Adipose tissue (tissue), 3 donors: ENCODE data around the gene TEX51. TPM values are rescaled to one million over a fixed set of nuclear protein-coding genes. Genes with fewer than 3 reads are reported as not detected.

Experiments used
- H3K27ac ChIP-seq: one replicate; pipeline ENCODE4 v1.5.1; 2013; ENCODE audit warnings: low read depth, low read length
- WGBS, 3 donors: extraction: QIAGEN DNeasy Blood & Tissue Kit; methylation state at CpG; one replicate each; pipeline ENCODE4 v1.1.7; 2013; 5-methylcytosine and 5-hydroxymethylcytosine counted together
- polyA plus RNA-seq, 3 donors: library from polyadenylated mRNA; stranded (reverse); fragments of 200-250 nt; gene quantifications; one replicate each; pipeline ENCODE4 v1.2.3, GENCODE V29; 2013
- donor health status: healthy with polysubstance abuse.
- donor health status: Bipolar disorder and iron deficiency.
- donor health status: healthy.

Gene TEX51
- polyA plus RNA-seq, 3 donors: not detected

DNA sequence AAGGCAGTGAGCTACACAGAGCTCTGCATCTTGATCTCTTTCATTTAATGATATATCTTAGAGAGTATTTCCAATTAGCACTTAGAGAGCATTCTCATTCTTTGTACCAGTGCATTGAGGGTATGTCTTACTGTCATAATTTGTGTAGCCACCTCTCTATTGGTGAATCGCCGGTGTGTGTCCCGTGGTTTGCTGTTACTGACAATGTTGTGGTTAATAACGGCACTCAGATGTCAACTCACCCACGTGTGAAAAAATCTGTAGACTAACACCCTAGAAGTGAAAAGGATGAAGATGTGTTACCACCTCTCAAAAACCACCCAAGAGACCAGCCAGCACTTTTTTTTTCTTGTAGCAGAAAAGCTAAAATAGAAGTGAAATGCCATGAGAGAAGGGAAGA, 37.1 kb downstream of the TEX51 start:
- 67 to 75% (median 69%) methylated on average over 5 of the region's 5 CpGs for WGBS, 3 donors
- no peak overlapping the region for H3K27ac ChIP-seq

DNA sequence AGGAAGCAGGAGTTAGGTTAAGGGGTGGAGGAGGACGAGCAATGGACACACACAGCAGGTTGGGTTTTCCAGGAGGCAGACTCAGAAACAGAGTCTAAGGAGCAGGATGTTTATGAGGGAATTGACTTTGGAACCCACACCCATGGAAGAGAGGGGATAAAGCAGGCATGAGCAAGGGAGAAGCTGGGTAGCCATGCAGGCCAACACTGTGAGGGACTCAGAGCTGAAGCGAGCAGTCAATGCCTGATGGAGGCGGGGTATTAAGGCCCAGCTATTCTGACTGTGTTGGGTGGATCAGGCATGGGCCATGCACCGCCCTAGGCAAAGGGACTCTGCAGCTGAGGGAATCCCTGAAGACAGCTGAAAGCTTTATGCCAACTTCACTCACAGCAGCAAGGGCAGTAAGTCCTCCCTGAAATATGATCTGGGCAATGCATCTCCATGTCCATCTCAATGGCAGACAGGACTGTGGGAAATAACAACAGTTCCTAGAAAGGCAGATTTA, 37.6 kb downstream of the TEX51 start:
- no peak overlapping the region for H3K27ac ChIP-seq
- WGBS, 3 donors: 67 to 87% (median 87%) methylated on average over 4 of the region's 4 CpGs

DNA sequence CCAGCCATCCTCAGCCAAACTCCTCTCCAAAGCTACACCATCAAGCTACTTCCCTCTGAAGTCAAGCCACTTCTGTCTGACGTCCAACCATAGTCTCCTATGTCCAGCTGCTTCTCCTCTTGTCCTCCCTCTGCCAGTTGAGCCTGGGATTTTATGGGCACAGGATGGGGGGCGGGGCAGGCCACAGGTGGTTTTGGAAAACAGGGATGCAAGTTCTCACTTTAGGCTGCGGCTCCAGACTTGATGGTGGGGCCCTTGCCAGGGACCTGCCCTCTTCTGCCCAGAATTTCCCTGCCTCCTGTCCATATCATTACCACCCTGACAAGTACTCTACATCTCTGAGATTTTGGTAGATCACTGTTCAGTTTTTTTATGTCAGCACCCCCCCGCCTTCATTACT, 41.6 kb downstream of the TEX51 start:
- 74 to 86% (median 85%) methylated on average over 4 of the region's 4 CpGs for WGBS, 3 donors
- no peak overlapping the region for H3K27ac ChIP-seq

DNA sequence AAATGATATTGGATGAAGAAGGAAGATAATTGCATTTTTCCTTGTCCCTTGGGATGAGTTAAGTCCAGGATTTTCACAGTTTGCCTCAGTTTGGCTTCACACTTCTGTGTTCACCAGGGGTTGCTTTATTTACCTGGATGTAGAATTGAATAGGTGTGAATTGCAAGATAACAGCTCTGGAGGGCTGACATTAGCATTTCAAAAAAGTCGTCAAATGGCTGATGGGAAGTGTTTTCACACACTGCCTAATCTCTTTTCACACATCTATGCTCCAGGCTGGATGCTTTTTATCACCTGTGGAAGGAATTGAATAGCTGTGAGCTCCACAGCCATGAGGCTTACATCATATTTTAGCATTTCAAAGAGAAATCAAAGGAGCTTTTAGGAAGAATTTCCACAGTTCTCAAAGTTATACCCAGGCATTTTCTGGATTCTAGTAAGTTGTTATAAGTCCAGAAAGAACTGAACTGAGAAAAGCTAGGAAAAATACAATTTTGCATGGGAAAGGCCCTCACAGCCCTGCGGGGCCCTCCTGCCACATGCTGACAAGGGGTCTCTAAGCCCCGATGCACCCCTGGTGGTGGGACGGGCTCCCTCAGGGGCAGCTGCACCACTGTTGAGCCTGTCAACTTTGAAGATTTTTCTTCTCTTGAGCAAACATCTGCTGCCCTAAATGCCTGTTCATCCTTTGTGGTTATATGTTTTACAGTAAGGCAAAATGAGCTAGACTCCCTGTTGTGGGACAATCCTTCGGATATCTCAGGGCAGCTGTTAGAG, 43.9 kb downstream of the TEX51 start:
- WGBS, 3 donors: 46 to 60% (median 54%) methylated on average over 5 of the region's 5 CpGs

DNA sequence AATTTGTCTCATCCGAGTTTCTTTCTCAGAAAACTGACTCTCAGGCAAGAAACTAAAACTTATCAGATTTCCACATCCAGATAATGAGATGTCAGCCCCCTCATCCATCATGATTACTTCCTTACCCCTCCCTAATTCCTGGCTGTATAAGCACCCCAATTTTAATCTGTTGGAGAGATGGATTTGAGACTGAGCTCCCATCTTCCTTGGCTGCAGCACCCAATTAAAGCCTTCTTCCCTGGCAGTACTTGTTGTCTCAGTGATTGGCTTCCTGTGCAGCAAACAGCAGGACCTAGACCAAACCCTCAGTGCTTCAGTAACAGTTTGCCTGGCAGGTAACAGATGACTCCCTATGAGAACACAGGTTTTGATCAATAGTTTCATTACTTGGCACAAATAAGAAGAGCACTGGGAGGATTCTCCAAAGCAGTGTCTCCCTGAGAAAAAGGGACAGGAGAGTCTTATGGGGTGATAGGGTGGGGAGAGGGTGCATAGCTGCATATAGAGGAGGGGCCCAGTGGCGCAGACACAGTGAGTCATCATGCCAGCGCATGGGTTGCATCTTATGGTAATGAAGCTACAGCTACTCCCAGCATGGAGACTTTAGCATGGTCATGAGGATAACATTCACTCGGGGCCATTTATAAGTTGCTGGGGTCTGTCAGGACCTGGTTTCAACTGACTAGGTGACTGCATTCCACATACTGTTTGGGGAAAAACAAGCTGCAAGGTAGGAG, 45.1 kb downstream of the TEX51 start:
- 80 to 92% (median 91%) methylated on average over 4 of the region's 4 CpGs for WGBS, 3 donors
- no peak overlapping the region for H3K27ac ChIP-seq

More for the DNA sequence above, 43.9 kb downstream of the TEX51 start:
- no peak overlapping the region for H3K27ac ChIP-seq

DNA sequence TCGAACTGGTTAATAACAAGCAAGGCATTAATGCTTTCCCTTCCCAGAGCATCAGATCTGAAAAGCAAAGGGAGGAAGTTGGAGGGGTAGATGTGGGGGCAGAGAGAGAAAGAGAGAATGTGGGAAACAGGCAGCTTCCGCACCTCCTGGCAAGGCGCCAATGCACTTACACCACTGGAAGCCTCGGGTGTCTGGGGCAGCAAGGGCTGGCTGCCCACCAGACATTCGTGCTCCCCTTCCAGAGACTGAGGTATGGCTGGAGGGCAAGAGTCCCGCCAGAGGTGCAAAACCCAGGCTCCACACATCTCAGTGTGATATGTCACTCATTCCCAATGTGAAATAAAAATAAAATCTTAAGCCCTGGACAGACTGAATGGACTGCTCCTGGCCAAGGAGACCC, 46.4 kb downstream of the TEX51 start:
- WGBS, 3 donors: 31 to 43% (median 36%) methylated on average over 6 of the region's 6 CpGs
- H3K27ac ChIP-seq: no peak overlapping the region

DNA sequence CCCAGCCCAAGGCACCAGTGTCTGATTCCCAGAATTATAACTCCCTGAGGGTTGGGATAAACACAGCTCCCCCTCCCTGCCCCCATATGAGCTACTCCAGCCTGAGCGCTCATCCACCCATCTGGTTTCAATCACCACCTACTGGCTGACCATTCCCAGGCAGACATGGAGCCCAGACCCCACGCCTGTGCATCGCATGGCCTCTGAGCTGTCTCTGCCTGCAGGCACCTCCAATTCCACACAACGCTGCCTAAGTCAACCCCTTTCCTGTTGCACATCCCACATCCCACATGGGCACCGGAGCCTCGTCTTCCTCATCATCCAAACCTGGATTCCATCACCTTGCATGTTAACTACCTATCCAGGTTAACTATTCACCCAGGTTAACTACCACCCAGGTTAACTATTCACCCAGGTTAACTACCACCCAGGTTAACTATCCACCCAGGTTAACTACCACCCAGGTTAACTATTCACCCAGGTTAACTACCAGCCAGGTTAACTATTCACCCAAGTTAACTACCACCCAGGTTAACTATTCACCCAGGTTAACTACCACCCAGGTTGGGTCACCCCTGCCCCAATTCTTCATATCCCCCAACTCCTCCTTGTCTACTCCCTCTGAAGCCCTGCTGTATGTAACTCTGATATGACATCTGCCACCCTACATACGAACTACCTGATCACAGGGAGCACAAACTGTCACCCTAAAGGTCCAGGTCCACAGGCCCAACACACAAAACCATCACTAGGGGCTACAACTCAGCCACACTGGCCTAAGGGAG, 47.8 kb downstream of the TEX51 start:
- 67 to 69% (median 68%) methylated on average over 7 of the region's 7 CpGs for WGBS, 3 donors
- no peak overlapping the region for H3K27ac ChIP-seq

DNA sequence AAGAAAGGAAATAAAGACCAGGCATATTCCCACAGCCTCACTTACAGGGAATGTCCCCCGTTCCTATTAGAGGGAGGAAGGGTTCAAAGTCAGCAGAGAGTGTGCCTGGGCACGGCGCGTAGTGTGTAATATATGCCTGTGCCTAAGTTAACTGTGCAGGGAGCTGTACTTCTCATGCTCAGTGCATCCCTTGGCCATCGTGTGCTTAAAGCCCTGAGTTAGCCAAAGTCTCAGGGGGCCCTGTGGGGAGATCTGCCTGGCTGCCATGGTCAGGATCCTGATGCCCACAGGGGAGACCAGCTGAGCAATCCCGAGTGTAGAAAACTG, 48.4 kb downstream of the TEX51 start:
- 76 to 83% (median 82%) methylated on average over 6 of the region's 6 CpGs for WGBS, 3 donors
- H3K27ac ChIP-seq: no peak overlapping the region

DNA sequence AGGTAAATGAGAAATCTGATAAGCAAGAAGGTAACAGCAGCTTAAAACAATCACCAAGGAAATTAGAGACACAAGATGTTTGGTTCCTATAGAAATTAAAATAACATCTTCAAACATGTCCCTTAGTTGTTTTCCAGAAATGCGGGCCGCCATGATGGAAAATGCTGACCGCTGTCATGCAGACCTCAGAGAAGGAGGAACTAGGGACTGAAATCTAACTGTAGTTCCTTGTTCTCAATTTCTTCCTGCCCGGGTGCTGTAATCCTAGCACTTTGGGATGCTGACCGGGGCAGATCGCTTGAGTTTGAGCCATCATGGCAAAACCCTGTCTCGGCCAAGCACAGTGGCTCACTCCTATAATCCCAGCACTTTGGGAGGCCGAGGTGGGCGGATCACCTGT, 51.1 kb downstream of the TEX51 start:
- 81 to 93% (median 86%) methylated on average over 9 of the region's 9 CpGs for WGBS, 3 donors
- no peak overlapping the region for H3K27ac ChIP-seq

DNA sequence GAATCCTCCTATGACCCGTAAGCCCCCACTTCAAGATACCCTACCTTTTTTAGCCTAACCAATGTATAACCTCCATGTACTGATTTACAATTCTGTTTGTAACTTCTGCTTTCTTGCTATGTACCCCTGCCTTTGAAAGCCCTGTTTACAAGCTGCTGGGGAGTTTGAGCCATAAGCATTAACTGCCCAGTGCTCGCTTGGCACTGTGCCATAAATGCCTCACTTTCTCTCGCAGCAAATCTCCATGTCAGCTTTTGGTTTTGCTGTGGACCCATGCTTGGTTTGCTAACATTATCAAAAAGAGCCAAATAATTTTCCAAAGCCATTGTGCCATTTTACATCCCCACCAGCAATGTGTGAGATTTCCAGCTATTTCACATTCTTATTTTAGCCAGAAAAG, 51.8 kb downstream of the TEX51 start:
- 62 to 77% (median 76%) methylated on average over 3 of the region's 3 CpGs for WGBS, 3 donors
- H3K27ac ChIP-seq: no peak overlapping the region

Other genes with a start within 250 kb of the TEX51 start
- 100 to 1,000 TPM in 2 of 3 donors, 10 to 100 TPM in 1; 44.1 to 343 (median 312) TPM for gene GYPC, start 242.7 kb upstream of the TEX51 start, polyA plus RNA-seq
- 10 to 100 TPM; 20.9 to 94.1 (median 78.8) TPM for gene BIN1, start 208.3 kb downstream of the TEX51 start, polyA plus RNA-seq